Keratinocyte (primary cell): ENCODE data around the gene EFHD2. TPM values are rescaled to one million over a fixed set of nuclear protein-coding genes. Genes with fewer than 3 reads are reported as not detected.
"Not testable (repeated sequence)": the region's sequence is repeated elsewhere in the genome, so short reads cannot be mapped to it uniquely, and the experiment has no call there.

Source experiments
- DNase-seq: peaks from one replicate; pipeline ENCODE4 v3.0.0-alpha.2; 2011; ENCODE audit warnings: low read depth, missing footprints, low spot score
- FAIRE-seq: peaks from 2 replicates; lab custom pipeline; 2011; peaks lifted over from hg19 to GRCh38; lab: Jason Lieb, UNC
- H2AFZ ChIP-seq: 2 replicates; pipeline ENCODE4 v1.6.0; 2012; ENCODE audit warnings: low read length, control low read depth, inconsistent platforms; ENCODE audit not compliant: control insufficient read depth
- H3K27ac ChIP-seq: 2 replicates; pipeline ENCODE4 v1.5.1; 2011; ENCODE audit warnings: low read length; ENCODE audit not compliant: control insufficient read depth, insufficient read depth
- H3K27me3 ChIP-seq: 3 replicates; pipeline ENCODE4 v1.6.0; 2011; ENCODE audit warnings: low read length; ENCODE audit not compliant: control insufficient read depth, insufficient read depth; ENCODE audit errors: extremely low read depth
- H3K36me3 ChIP-seq, 2 experiments: 2 replicates in 1 of 2; 3 replicates in 1 of 2; pipeline ENCODE4 v1.5.1; 2011; ENCODE audit warnings: low read length in 2 of 2, mild to moderate bottlenecking in 1 of 2; ENCODE audit not compliant: control insufficient read depth in 2 of 2, insufficient read depth in 2 of 2; ENCODE audit errors: extremely low read depth in 1 of 2
- H3K4me1 ChIP-seq: 3 replicates; pipeline ENCODE4 v1.5.1; 2011; ENCODE audit warnings: low read length; ENCODE audit not compliant: control insufficient read depth, insufficient read depth; ENCODE audit errors: extremely low read depth
- H3K4me2 ChIP-seq: 3 replicates; pipeline ENCODE4 v1.6.0; 2011; ENCODE audit warnings: low read depth, low read length; ENCODE audit not compliant: control insufficient read depth, insufficient read depth; ENCODE audit errors: extremely low read depth
- H3K4me3 ChIP-seq, 3 experiments: fragments of 200-600 bp in 1 of 3; sonication (generic) in 1 of 3; 2 replicates in 2 of 3; 3 replicates in 1 of 3; pipeline ENCODE4 v1.5.1; 2011 to 2016; ENCODE audit warnings: low read length in 3 of 3, mild to moderate bottlenecking in 3 of 3, control low read depth in 2 of 3, inconsistent platforms in 1 of 3, low read depth in 1 of 3, mixed read lengths in 1 of 3, mixed run types in 1 of 3, moderate library complexity in 1 of 3; ENCODE audit not compliant: control insufficient read depth in 2 of 3, insufficient read depth in 2 of 3; ENCODE audit errors: extremely low read depth in 1 of 3
- H3K79me2 ChIP-seq: 2 replicates; pipeline ENCODE4 v1.6.0; 2012; ENCODE audit warnings: low read length; ENCODE audit not compliant: control insufficient read depth, insufficient read depth
- H3K9ac ChIP-seq: 3 replicates; pipeline ENCODE4 v1.6.0; 2011; ENCODE audit warnings: low read length; ENCODE audit not compliant: control insufficient read depth, insufficient read depth; ENCODE audit errors: extremely low read depth
- H3K9me1 ChIP-seq: 3 replicates; pipeline ENCODE4 v1.6.0; 2011; ENCODE audit warnings: low read length; ENCODE audit not compliant: control insufficient read depth, insufficient read depth; ENCODE audit errors: extremely low read depth
- H3K9me3 ChIP-seq: 2 replicates; pipeline ENCODE4 v1.5.1; 2012; ENCODE audit warnings: low read depth, low read length; ENCODE audit not compliant: control insufficient read depth
- H4K20me1 ChIP-seq: 3 replicates; pipeline ENCODE4 v1.6.0; 2011; ENCODE audit warnings: low read length; ENCODE audit not compliant: control insufficient read depth, insufficient read depth; ENCODE audit errors: extremely low read depth
- EZH2 ChIP-seq: IDR thresholded peaks from one replicate; pipeline ENCODE4 v1.6.1; 2012; ENCODE audit warnings: inconsistent platforms, mild to moderate bottlenecking, low read length, moderate library complexity
- dilution Hi-C: fragments of 300-500 bp; cut with MboI; formaldehyde crosslinking; loops from one replicate; pipeline ENCODE4 v1.7.0; 2020; ENCODE audit warnings: low sequenced_read_pairs; ENCODE audit not compliant: extremely low pct_ligation_motif_present
- polyA plus RNA-seq, 5 experiments: library from polyadenylated mRNA; depleted of rRNA in 3 of 5; stranded (reverse) in 3 of 5; stranded (forward) in 1 of 5; unstranded in 1 of 5; fragments of >200 nt; gene quantifications; 1 replicate in 1 of 5; 2 replicates in 3 of 5; 3 replicates in 1 of 5; pipeline versions ENCODE4 v1.2.1 to v1.2.3, GENCODE V29; 2011 to 2012; ENCODE audit warnings: missing spikeins in 2 of 5, low read depth in 1 of 5, low replicate concordance in 1 of 5
- TF ChIP-seq, protein P1 (sequence below), 3 experiments: IDR thresholded peaks in 1 of 3; conservative IDR thresholded peaks in 1 of 3; optimal IDR thresholded peaks in 1 of 3; 2 replicates in 2 of 3; 3 replicates in 1 of 3; pipeline versions ENCODE3 to v1.5.1; 2011; ENCODE audit warnings: low read length in 3 of 3, mild to moderate bottlenecking in 3 of 3, moderate library complexity in 2 of 3, control low read depth in 1 of 3, inconsistent platforms in 1 of 3; ENCODE audit not compliant: insufficient read depth in 2 of 3; ENCODE audit errors: extremely low read depth in 1 of 3

Gene EFHD2
- polyA plus RNA-seq, 1 donor (not counting 4 experiments of a cell fraction or from before 2014, with no cell fraction given), result 47.6 TPM

GRCh38 chr1:15468145-15468544 lies 58.5 kb downstream of the EFHD2 start:
- no peaks in the 10 kb centered on the region for H4K20me1 ChIP-seq
- no peak overlapping the region for H3K27ac ChIP-seq

DNA sequence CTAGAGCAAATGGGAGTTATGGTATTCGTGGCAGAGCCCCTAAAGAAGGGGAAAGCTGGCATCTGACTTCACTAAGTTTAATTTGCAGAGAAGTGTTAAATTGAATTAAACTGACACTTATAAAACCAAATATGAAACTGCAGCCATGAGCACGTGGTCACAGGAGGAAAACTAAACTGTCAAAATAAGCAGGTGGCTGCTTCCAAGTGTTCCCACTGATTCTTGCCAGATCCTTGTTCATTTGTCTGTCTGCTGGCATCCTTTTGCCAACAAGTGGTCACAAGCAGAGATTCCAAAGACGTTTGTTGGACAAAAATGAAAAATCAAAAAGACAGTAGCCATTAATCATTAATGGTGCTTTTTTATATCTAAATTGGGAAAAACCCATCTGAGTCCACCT lies 59.7 kb downstream of the EFHD2 start:
- no peaks in the 10 kb centered on the region for H3K9me3 ChIP-seq
- H3K9me1 ChIP-seq, result no peaks in the 10 kb centered on the region
- H3K79me2 ChIP-seq, result no peaks in the 10 kb centered on the region
- no peaks in the 10 kb centered on the region for H3K4me1 ChIP-seq
- H3K27me3 ChIP-seq, result no peaks in the 10 kb centered on the region
- H4K20me1 ChIP-seq, result no peaks in the 10 kb centered on the region
- FAIRE-seq (no peak), DNase-seq (no peak)
- no peak overlapping the region for H3K9ac ChIP-seq
- H3K4me3 ChIP-seq, result no peak overlapping the region
- H3K27ac ChIP-seq, result no peak overlapping the region
- dilution Hi-C loops, result no loop called here
- no peaks in the 10 kb centered on the region for H3K36me3 ChIP-seq
- TF ChIP-seq, protein P1, sequence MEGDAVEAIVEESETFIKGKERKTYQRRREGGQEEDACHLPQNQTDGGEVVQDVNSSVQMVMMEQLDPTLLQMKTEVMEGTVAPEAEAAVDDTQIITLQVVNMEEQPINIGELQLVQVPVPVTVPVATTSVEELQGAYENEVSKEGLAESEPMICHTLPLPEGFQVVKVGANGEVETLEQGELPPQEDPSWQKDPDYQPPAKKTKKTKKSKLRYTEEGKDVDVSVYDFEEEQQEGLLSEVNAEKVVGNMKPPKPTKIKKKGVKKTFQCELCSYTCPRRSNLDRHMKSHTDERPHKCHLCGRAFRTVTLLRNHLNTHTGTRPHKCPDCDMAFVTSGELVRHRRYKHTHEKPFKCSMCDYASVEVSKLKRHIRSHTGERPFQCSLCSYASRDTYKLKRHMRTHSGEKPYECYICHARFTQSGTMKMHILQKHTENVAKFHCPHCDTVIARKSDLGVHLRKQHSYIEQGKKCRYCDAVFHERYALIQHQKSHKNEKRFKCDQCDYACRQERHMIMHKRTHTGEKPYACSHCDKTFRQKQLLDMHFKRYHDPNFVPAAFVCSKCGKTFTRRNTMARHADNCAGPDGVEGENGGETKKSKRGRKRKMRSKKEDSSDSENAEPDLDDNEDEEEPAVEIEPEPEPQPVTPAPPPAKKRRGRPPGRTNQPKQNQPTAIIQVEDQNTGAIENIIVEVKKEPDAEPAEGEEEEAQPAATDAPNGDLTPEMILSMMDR (optimal IDR thresholded peaks at IDR 0.05 in 1 of 3, IDR thresholded peaks at IDR 0.05 in 1 of 3, conservative IDR thresholded peaks at IDR 0.05 in 1 of 3; ENCODE audit: extremely low read depth in 1 of 3, insufficient read depth in 2 of 3, low read length in 3 of 3), result no peak
- TF ChIP-seq EZH2, result no peak
- no peak overlapping the region for H3K4me2 ChIP-seq
- no peak overlapping the region for H2AFZ ChIP-seq

More at GRCh38 chr1:15468145-15468544, 58.5 kb downstream of the EFHD2 start:
- Histone ChIP-seq H3K4me3 (no peak overlapping the region), H3K9ac (no peak overlapping the region), H3K79me2 (no peaks in the 10 kb centered on the region), H3K4me2 (no peak overlapping the region), H2AFZ (no peak overlapping the region), H3K36me3 (no peaks in the 10 kb centered on the region), H3K27me3 (no peaks in the 10 kb centered on the region), H3K9me1 (no peaks in the 10 kb centered on the region), H3K9me3 (no peaks in the 10 kb centered on the region), H3K4me1 (peaks cover 3% of the 10 kb centered on the region)
- dilution Hi-C loops, result no loop called here
- no peak for TF ChIP-seq EZH2
- TF ChIP-seq, protein P1 (optimal IDR thresholded peaks at IDR 0.05 in 1 of 3, IDR thresholded peaks at IDR 0.05 in 1 of 3, conservative IDR thresholded peaks at IDR 0.05 in 1 of 3; ENCODE audit: extremely low read depth in 1 of 3, insufficient read depth in 2 of 3, low read length in 3 of 3), result no peak
- no peak for DNase-seq
- FAIRE-seq, result no peak

- H3K79me2 ChIP-seq, H3K9me1 ChIP-seq, FAIRE-seq, H2AFZ ChIP-seq, H3K27ac ChIP-seq, H3K4me2 ChIP-seq, H3K9me3 ChIP-seq, H3K36me3 ChIP-seq, H3K4me1 ChIP-seq, H3K9ac ChIP-seq, H3K27me3 ChIP-seq, DNase-seq, H4K20me1 ChIP-seq, dilution Hi-C loops, H3K4me3 ChIP-seq: not testable (repeated sequence)
Observed at GRCh38 chr1:15469821-15470448, 60.2 kb downstream of the EFHD2 start.

DNA sequence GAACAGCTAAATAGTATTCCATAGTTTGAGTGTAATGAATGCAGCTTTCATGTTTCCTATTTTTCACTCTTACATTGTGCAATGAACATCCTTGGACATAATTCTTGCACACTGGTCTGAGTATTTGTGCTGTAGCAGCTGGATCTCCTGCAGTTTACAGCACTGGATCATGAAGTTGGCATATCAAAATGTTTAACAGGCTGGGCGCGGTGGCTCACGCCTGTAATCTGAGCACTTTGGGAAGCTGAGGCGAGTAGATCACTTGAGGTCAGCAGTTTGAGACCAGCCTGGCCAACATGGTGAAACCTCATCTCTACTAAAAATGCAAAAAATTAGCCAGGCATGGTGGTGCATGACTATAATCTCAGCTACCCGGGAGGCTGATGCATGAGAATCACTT lies 61.4 kb downstream of the EFHD2 start:
- H3K9ac ChIP-seq, DNase-seq, H3K27ac ChIP-seq, H3K27me3 ChIP-seq, H3K9me3 ChIP-seq, dilution Hi-C loops, FAIRE-seq, H2AFZ ChIP-seq, H4K20me1 ChIP-seq, H3K4me1 ChIP-seq, H3K79me2 ChIP-seq, H3K36me3 ChIP-seq, H3K4me2 ChIP-seq, H3K9me1 ChIP-seq, H3K4me3 ChIP-seq: not testable (repeated sequence)
